Measurements from ENCODE around the gene LTV1. TPM values are rescaled to one million over a fixed set of nuclear protein-coding genes. Genes with fewer than 3 reads are reported as not detected.

The LTV1 gene
- total RNA-seq, 1 donor from 2014 or later: 15.8 TPM

DNA sequence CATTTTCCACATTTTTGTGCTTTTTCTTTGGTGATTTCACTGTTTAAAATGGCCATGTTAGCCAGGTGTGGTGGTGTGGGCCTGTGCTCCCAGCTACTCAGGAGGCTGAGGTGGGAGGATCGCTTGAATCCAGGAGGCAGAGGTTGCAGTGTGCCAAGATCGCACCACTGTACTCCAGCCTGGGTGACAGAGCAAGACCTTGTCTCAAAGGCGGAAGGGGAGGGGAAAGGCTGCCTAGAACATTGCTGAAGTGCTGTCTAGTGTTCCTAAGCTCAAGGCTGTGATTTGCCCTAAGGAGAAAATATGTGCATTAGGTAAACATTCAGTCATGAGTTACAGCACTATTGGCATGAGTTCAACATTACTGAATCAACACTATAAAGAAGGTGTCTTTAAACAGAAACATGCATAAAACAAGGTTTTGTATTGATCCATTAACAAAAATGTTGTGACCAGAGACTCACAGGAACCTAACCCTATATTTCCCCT, 35.2 kb downstream of the LTV1 start:
- Histone ChIP-seq H3K27me3 (ENCODE audit: control insufficient read depth, insufficient read depth, low read length) (no peaks in the 10 kb centered on the region), H3K36me3 (ENCODE audit: control insufficient read depth, insufficient read depth, low read length) (no peaks in the 10 kb centered on the region), H3K4me3 (ENCODE audit: low read depth, low read length) (no peak overlapping the region)
- FAIRE-seq (peak; percentile 92), DNase-seq (ENCODE audit: low read depth) (peak; percentile 90)
- no peak for TF ChIP-seq CTCF (IDR thresholded peaks at IDR 0.05; ENCODE audit: insufficient read depth, low read length, severe bottlenecking)

DNA sequence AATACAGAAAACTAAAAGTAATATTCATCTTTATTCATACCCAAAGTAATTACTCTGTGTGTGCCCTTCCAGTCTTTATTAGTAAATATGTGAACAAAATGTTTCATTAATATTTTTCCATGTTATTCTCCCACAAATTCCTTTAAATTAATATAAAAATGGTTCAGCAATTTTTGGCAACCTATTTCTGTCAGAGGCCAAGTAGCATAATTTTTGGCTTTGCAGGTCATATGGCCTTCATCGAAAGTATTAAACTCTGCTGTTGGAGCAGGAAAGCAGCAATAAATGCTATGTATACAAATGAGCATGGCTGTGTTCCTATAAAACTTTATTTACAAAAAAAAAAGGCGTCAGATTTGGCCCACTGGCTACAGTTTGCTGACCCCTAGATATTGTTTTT, 37.3 kb downstream of the LTV1 start:
- Histone ChIP-seq H3K36me3 (ENCODE audit: control insufficient read depth, insufficient read depth, low read length) (no peaks in the 10 kb centered on the region), H3K4me3 (ENCODE audit: low read depth, low read length) (no peak overlapping the region), H3K27me3 (ENCODE audit: control insufficient read depth, insufficient read depth, low read length) (no peaks in the 10 kb centered on the region)
- FAIRE-seq (no peak), DNase-seq (ENCODE audit: low read depth) (no peak)
- no peak for TF ChIP-seq CTCF (IDR thresholded peaks at IDR 0.05; ENCODE audit: insufficient read depth, low read length, severe bottlenecking)

DNA sequence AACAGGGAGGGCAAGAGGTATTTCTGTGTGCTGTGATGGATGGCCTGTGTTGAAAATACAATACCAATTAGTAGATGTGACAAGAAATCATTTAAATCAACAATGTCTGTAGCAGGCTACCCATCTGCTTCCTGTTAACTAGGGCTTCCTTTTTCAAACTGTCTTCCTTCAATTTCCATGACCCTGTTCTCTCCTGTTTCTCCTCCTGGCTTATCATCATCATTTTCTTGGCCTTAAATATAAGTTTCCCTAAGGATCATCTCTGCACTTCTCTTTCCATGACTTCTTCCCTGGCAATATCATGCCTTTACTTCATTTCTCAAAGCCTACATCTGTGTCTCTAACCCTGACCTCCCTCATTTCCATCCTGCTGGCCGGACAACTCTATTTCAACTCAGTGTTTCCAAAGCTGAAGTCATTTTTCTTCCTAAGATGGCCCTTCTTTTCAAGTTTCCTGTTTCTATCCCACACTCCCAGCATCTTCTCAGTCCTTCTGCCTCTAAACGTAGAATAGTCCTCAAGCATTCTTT, 39.3 kb downstream of the LTV1 start:
- H3K4me3 ChIP-seq (ENCODE audit: low read depth, low read length): no peak overlapping the region
- FAIRE-seq: no peak
- TF ChIP-seq CTCF (IDR thresholded peaks at IDR 0.05; ENCODE audit: insufficient read depth, low read length, severe bottlenecking): no peak
- no peak for DNase-seq (ENCODE audit: low read depth)
- no peaks in the 10 kb centered on the region for H3K36me3 ChIP-seq (ENCODE audit: control insufficient read depth, insufficient read depth, low read length)
- H3K27me3 ChIP-seq (ENCODE audit: control insufficient read depth, insufficient read depth, low read length): no peaks in the 10 kb centered on the region

DNA sequence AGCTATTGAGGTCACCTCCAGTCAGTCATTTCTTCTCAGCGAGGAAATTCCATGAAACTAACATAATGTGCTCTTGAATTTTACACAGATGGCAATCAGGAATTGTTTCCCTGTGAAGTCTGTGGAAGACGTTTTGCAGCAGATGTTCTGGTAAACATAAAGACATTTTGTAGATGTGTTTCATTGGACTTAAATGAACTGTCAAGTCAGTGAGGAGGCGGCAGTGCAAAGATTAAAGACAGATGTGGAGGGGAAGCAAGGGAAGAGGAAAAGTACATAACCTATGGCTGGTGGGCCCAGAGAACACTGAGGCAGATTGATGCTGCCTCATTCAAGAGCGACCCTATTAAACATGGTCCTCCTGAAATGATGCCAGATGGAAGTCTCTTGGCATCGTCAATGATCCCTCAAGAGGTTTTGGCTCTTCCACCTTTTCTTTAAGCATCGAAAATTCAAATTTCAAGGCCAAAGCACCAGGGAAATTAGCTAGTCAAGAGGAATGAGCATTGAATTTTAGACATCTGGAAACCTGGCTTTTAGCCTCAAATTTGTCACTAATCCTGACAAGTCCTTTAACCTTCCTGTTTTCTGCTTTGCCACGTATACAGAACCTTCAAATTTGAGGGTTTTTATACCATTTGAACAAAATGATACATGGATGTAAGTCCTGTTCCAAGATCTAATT, 41.2 kb downstream of the LTV1 start:
- FAIRE-seq (peak; percentile 93), DNase-seq (ENCODE audit: low read depth) (no peak)
- TF ChIP-seq CTCF (IDR thresholded peaks at IDR 0.05; ENCODE audit: insufficient read depth, low read length, severe bottlenecking): no peak
- H3K27me3 ChIP-seq (ENCODE audit: control insufficient read depth, insufficient read depth, low read length): no peaks in the 10 kb centered on the region
- no peaks in the 10 kb centered on the region for H3K36me3 ChIP-seq (ENCODE audit: control insufficient read depth, insufficient read depth, low read length)
- H3K4me3 ChIP-seq (ENCODE audit: low read depth, low read length): no peak overlapping the region

GRCh38 chr6:143885116-143885515, 42.0 kb downstream of the LTV1 start:
- H3K4me3 ChIP-seq (ENCODE audit: low read depth, low read length): no peak overlapping the region
- no peak for TF ChIP-seq CTCF (IDR thresholded peaks at IDR 0.05; ENCODE audit: insufficient read depth, low read length, severe bottlenecking)
- no peak for FAIRE-seq
- no peak for DNase-seq (ENCODE audit: low read depth)
- H3K36me3 ChIP-seq (ENCODE audit: control insufficient read depth, insufficient read depth, low read length): no peaks in the 10 kb centered on the region
- no peaks in the 10 kb centered on the region for H3K27me3 ChIP-seq (ENCODE audit: control insufficient read depth, insufficient read depth, low read length)

Data from bronchial epithelial cell (primary cell).